ENCODE results near the gene CSTF2. TPM values are rescaled to one million over a fixed set of nuclear protein-coding genes. Genes with fewer than 3 reads are reported as not detected.
"Not testable (repeated sequence)": the region's sequence is repeated elsewhere in the genome, so short reads cannot be mapped to it uniquely, and the experiment has no call there.

CSTF2 gene, protein sequence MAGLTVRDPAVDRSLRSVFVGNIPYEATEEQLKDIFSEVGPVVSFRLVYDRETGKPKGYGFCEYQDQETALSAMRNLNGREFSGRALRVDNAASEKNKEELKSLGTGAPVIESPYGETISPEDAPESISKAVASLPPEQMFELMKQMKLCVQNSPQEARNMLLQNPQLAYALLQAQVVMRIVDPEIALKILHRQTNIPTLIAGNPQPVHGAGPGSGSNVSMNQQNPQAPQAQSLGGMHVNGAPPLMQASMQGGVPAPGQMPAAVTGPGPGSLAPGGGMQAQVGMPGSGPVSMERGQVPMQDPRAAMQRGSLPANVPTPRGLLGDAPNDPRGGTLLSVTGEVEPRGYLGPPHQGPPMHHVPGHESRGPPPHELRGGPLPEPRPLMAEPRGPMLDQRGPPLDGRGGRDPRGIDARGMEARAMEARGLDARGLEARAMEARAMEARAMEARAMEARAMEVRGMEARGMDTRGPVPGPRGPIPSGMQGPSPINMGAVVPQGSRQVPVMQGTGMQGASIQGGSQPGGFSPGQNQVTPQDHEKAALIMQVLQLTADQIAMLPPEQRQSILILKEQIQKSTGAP
- 10 to 100 TPM; 11.1 to 24.8 (median 15.5) TPM for total RNA-seq

DNA sequence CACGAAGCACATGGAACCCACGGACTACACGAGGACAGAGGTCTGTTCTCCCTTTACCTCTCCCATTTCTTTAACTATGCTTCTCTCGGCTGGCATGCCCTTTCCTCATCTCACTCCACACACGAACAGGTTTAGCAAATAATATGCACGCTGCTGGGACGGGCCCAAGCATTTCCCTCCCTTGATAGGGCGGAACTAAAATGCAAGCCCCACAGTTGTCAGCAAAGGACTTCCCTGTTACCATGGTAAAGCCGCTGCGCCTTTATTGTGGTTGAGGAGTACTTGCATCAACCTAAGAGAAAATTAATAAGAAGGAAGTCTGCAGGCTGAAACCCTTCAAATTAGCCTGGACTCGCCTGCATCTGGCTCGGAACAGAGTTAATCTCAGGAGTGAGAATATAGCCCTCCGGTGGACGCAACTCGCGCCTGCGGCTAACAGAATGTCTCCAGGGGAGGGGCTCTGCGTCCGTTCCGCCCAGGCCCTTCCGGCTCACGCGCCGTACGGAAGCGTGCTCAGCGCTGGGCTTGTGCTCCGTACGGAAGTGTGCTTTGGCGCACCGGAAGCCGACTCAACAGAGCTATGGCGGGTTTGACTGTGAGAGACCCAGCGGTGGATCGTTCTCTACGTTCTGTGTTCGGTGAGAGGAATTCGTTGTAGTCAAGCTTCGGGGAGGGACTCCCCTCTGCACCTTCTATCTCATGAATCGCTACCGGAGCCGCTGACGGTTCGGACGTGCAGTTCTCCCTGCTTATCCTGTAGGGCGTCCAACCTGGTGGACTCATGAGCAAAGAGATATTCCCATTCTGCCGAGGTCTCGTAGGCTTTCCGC, at the start of gene CSTF2:
CSTF2 (plus strand) TSS at position 555 of the 830 bp plus-strand sequence; CDS start at position 581, 26 bp downstream.
- intact Hi-C loops (cut with DNase I; ENCODE audit: low total_unique reads): no loop called here
- Histone ChIP-seq H3K4me1 (no peaks in the 10 kb centered on the region), H3K27me3 (peaks cover 0 to 4% of the 10 kb centered on the region in 2 donors), H3K27ac (peak within 1 kb of the TSS; percentile 43), H3K36me3 (no peaks in the 10 kb centered on the region), H3K4me3 (peak within 1 kb of the TSS; percentile 37 to 47), H3K9me3 (no peaks in the 10 kb centered on the region)
- TF ChIP-seq POLR2A (IDR thresholded peaks at IDR 0.05): no peak
- TF ChIP-seq CTCF (IDR thresholded peaks at IDR 0.05): peak in 2 of 4 experiments; percentile 14 to 38
- DNase-seq: peak; percentile 66 to 77

- H3K27me3 ChIP-seq; H3K4me1 ChIP-seq; intact Hi-C loops (cut with DNase I; ENCODE audit: low total_unique reads); H3K9me3 ChIP-seq; H3K36me3 ChIP-seq; DNase-seq; H3K27ac ChIP-seq; H3K4me3 ChIP-seq: not testable (repeated sequence)
These were observed 23.8 kb upstream of the CSTF2 start for GRCh38 chrX:100796371-100796770.

GRCh38 chrX:100797359-100797758, 22.8 kb upstream of the CSTF2 start:
- Histone ChIP-seq H3K4me1 (no peaks in the 10 kb centered on the region), H3K36me3 (no peaks in the 10 kb centered on the region), H3K4me3 (no peak overlapping the region), H3K27me3 (no peaks in the 10 kb centered on the region), H3K9me3 (no peaks in the 10 kb centered on the region), H3K27ac (no peak overlapping the region)
- intact Hi-C loops (cut with DNase I; ENCODE audit: low total_unique reads): no loop called here
- DNase-seq: no peak
- TF ChIP-seq CTCF (IDR thresholded peaks at IDR 0.05) (no peak), POLR2A (IDR thresholded peaks at IDR 0.05) (no peak)

GRCh38 chrX:100798484-100799214, 21.5 kb upstream of the CSTF2 start:
- H3K4me3 ChIP-seq: no peak overlapping the region
- intact Hi-C loops (cut with DNase I; ENCODE audit: low total_unique reads): no loop called here
- no peak overlapping the region for H3K27ac ChIP-seq
- H3K36me3 ChIP-seq: no peaks in the 10 kb centered on the region
- no peaks in the 10 kb centered on the region for H3K4me1 ChIP-seq
- no peak for DNase-seq
- TF ChIP-seq POLR2A (IDR thresholded peaks at IDR 0.05) (no peak), CTCF (IDR thresholded peaks at IDR 0.05) (no peak)
- H3K27me3 ChIP-seq: no peaks in the 10 kb centered on the region
- no peaks in the 10 kb centered on the region for H3K9me3 ChIP-seq

- Histone ChIP-seq H3K27ac (no peak overlapping the region), H3K4me3 (no peak overlapping the region)
- intact Hi-C loops (cut with DNase I; ENCODE audit: low total_unique reads): no loop called here
These were observed 17.3 kb upstream of the CSTF2 start for GRCh38 chrX:100802843-100803242.

More at GRCh38 chrX:100802843-100803242, 17.3 kb upstream of the CSTF2 start:
- TF ChIP-seq CTCF (IDR thresholded peaks at IDR 0.05) (no peak), POLR2A (IDR thresholded peaks at IDR 0.05) (no peak)
- no peak for DNase-seq
- Histone ChIP-seq H3K36me3 (no peaks in the 10 kb centered on the region), H3K9me3 (no peaks in the 10 kb centered on the region), H3K27me3 (no peaks in the 10 kb centered on the region), H3K4me1 (no peaks in the 10 kb centered on the region)

Measured in uterus (tissue), 4 donors.